AG04449 (cell line): ENCODE results near the gene KRTAP3-3.

ENCODE experiments used
- CTCF ChIA-PET: fragments of 350-600 bp; formaldehyde crosslinking; extraction: SDS; loops from one replicate; lab custom pipeline; 2021; ENCODE audit warnings: antibody characterized with exemption; lab: Yijun Ruan, JAX
- POLR2A ChIA-PET: fragments of 400-600, 350-600 bp; formaldehyde crosslinking; extraction: SDS; loops from one replicate; lab custom pipeline; 2020; ENCODE audit warnings: antibody characterized with exemption, inconsistent platforms; lab: Yijun Ruan, JAX
- DNase-seq: peaks from one replicate; pipeline ENCODE4 v3.0.0-alpha.2; 2010; ENCODE audit warnings: low read depth, low spot score
- H3K4me3 ChIP-seq: 2 replicates; pipeline ENCODE4 v1.5.1; 2011; ENCODE audit warnings: low read depth, mild to moderate bottlenecking, control low read depth, low read length
- TF ChIP-seq, protein P1 (sequence below): IDR thresholded peaks from one replicate; pipeline ENCODE4 v1.5.1; 2011; ENCODE audit warnings: mild to moderate bottlenecking, moderate library complexity, low read length, control low read depth, inconsistent platforms; ENCODE audit not compliant: insufficient read depth; ENCODE audit errors: missing control alignments

Gene KRTAP3-3

DNA sequence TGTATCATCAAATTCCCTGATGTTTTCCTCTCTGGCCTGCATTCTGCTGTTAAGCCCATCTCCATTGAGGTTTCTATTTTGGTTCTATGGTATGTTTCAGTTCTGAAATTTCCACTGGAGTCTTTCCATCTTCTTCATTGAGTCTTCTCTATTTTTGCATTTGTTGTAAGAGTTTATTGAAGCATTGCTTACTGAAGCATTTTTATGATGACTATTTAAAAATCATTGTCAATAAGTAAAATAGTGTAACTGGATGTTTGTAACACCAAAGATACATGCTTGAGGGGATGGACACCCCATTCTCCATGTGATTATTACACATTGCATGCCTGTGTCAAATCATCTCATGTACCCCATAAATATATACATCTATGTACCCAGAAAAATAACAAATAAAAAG, 18.4 kb downstream of the KRTAP3-3 start:
- TF ChIP-seq, protein P1, sequence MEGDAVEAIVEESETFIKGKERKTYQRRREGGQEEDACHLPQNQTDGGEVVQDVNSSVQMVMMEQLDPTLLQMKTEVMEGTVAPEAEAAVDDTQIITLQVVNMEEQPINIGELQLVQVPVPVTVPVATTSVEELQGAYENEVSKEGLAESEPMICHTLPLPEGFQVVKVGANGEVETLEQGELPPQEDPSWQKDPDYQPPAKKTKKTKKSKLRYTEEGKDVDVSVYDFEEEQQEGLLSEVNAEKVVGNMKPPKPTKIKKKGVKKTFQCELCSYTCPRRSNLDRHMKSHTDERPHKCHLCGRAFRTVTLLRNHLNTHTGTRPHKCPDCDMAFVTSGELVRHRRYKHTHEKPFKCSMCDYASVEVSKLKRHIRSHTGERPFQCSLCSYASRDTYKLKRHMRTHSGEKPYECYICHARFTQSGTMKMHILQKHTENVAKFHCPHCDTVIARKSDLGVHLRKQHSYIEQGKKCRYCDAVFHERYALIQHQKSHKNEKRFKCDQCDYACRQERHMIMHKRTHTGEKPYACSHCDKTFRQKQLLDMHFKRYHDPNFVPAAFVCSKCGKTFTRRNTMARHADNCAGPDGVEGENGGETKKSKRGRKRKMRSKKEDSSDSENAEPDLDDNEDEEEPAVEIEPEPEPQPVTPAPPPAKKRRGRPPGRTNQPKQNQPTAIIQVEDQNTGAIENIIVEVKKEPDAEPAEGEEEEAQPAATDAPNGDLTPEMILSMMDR: no peak
- CTCF ChIA-PET: no interaction called here

DNA sequence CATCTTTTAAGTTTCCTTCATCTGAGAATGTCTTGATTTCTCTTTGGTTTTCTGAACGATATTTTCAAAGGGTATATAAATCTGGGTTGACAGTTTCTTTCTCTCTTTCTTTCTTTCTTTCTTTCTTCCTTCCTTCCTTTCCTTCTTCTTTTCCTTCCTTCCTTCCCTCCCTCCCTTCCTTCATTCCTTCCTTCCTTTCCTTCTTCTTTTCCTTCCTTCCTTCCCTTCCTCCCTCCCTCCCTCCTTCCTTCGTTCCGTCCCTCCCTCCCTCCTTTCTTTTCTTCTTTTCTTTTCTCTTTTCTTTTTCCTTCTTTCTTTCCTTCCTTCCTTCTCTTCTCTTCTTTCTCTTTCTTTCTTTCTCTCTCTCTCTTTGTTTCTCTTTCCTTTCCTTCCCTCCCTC, 19.6 kb downstream of the KRTAP3-3 start:
- H3K4me3 ChIP-seq: no peak overlapping the region
- TF ChIP-seq, protein P1: no peak
- ChIA-PET CTCF (no interaction called here), POLR2A (no interaction called here)
- no peak for DNase-seq

More for the DNA sequence above, 18.4 kb downstream of the KRTAP3-3 start:
- no peak overlapping the region for H3K4me3 ChIP-seq
- POLR2A ChIA-PET: no interaction called here
- DNase-seq: no peak

DNA sequence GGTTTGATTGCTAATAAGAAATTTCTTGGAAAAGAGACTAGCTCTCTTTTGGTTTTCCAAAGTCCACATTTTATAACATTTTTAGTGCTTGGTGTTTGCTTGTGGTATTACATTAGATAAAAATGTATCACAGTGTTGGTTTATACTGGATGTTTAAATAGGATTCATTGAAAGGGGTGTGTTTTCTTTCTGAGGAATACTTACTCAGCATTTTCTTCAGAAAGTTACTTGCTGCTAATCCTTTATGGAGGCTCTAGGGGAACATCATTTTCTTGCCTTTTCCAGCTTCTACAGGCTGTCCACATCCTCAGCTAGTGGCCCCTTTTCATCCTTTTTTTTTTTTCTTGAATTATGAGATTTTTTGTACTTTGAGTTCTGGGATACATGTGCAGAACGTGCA, 26.4 kb downstream of the KRTAP3-3 start:
- ChIA-PET CTCF (interaction anchor here (1.0 to 2.3 kb wide), 3 partner anchors 11 to 15 kb away, joined by 3 to 7 read pairs (median 6); no protein-coding TSS in a partner anchor), POLR2A (no interaction called here)
- DNase-seq: no peak
- TF ChIP-seq, protein P1: no peak
- no peak overlapping the region for H3K4me3 ChIP-seq

DNA sequence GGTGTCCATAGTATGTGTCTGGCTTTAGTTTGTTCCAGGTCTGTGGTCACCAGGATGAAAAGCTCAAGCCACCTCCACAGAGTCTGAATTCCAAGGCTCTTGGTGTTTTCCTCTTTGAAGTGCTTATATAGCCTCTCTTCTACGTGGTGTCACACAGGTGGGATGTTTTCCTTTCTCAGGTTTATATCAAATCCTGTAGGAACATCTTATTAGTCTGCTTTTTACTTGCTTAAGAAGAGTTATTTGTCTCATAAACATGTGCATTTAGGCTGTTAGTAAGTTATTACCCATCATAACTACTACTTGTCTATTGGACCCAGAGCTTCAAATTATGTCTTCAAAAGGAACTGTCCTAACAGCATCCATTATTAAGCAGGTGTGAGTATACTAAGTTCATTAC, 27.1 kb downstream of the KRTAP3-3 start, which contains the start of gene KRT39:
Gene KRT39 (minus strand): TSS at position 101 of the 400 bp plus-strand sequence. CDS start 92 bp downstream, at position 9.
- TF ChIP-seq, protein P1: no peak
- H3K4me3 ChIP-seq: no peak within 1 kb of the TSS
- ChIA-PET POLR2A (no interaction called here), CTCF (interaction anchor here (1.0 to 2.3 kb wide), 3 partner anchors 10 to 16 kb away, joined by 3 to 7 read pairs (median 6); no protein-coding TSS in a partner anchor)
- DNase-seq: no peak

DNA sequence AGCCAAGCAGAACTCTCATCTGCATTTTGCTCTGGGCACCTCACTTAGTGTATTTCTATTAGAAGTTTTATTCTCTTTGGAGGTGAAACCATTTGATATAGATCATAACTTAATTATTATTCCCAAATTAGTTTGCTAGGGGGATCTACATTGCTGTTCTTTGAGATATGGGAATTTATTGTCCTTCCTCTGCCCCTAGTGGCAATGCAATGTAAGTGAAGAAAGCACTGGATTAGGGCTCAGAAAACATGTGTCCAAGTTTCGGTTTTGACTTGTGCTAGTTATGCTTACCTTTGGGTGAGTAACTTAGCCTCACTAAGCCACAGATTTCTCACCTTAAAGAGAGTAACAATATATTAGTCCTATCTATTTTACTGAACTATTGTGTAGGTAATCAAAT, 30.1 kb downstream of the KRTAP3-3 start:
- ChIA-PET POLR2A (no interaction called here), CTCF (interaction anchor here (0.8 to 1.6 kb wide), 6 partner anchors 13 to 685 kb away, joined by 3 read pairs; no protein-coding TSS in a partner anchor)
- no peak for DNase-seq
- TF ChIP-seq, protein P1: peak; percentile 33
- H3K4me3 ChIP-seq: no peak overlapping the region

DNA sequence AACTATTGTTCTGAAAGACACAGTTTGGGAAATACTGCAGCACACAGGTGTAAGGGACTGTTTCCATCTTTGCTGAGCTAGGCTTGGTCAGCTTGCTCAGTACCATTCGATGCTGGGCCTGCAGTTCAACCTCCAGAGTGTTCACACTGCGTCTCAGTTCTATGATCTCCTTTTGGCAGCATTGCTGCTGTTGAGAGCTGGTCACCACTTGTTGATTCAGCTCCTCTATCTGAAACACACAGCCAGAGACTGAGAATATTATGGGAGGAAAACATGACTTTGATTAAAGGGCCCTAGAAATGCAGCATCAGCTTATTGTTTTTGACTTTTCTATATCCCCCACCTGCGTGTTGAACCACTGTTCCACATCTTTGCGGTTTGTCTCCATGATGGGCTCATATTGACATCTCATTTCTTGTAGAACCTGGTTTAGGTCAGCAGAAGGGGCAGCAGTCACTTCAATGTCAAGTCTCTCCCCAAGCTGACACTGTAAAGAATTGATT, 31.9 kb downstream of the KRTAP3-3 start:
- CTCF ChIA-PET: interaction anchor here (0.9 to 1.3 kb wide), 5 partner anchors 9 to 33 kb away, joined by 3 to 5 read pairs (median 3); no protein-coding TSS in a partner anchor
- POLR2A ChIA-PET: no interaction called here
- H3K4me3 ChIP-seq: no peak overlapping the region
- TF ChIP-seq, protein P1: no peak
- DNase-seq: no peak
